Osteocyte (in vitro differentiated cells): Measurements from ENCODE around the gene FAM210A. TPM values are rescaled to one million over a fixed set of nuclear protein-coding genes. Genes with fewer than 3 reads are reported as not detected.

Experiments
- DNase-seq: peaks from one replicate; pipeline ENCODE4 v3.0.0; 2021; ENCODE audit warnings: mixed read lengths; ENCODE audit not compliant: unreplicated experiment; ENCODE audit errors: extremely low spot score
- H3K27ac Mint-ChIP-seq: one replicate; pipeline ENCODE4 v1.8.0; 2021; ENCODE audit warnings: mild to moderate bottlenecking, mixed read lengths; ENCODE audit not compliant: unreplicated experiment
- H3K27me3 Mint-ChIP-seq: one replicate; pipeline ENCODE4 v1.8.0; 2021; ENCODE audit warnings: mixed read lengths; ENCODE audit not compliant: unreplicated experiment
- H3K36me3 Mint-ChIP-seq: one replicate; pipeline ENCODE4 v1.8.0; 2021; ENCODE audit warnings: mixed read lengths; ENCODE audit not compliant: unreplicated experiment
- H3K4me1 Mint-ChIP-seq: one replicate; pipeline ENCODE4 v1.8.0; 2021; ENCODE audit warnings: mixed read lengths; ENCODE audit not compliant: unreplicated experiment
- H3K4me3 Mint-ChIP-seq: one replicate; pipeline ENCODE4 v1.8.0; 2021; ENCODE audit warnings: mild to moderate bottlenecking, moderate library complexity, mixed read lengths; ENCODE audit not compliant: unreplicated experiment
- H3K9me3 Mint-ChIP-seq: one replicate; pipeline ENCODE4 v1.8.0; 2021; ENCODE audit warnings: mixed read lengths; ENCODE audit not compliant: unreplicated experiment
- CTCF ChIP-seq: fragments of 200-600 bp; sonication (generic); IDR thresholded peaks from 2 replicates; pipeline ENCODE4 v1.5.0; 2021; ENCODE audit warnings: antibody characterized with exemption, mild to moderate bottlenecking, moderate library complexity
- total RNA-seq: library from RNA; stranded (reverse); gene quantifications from 2 replicates; pipeline ENCODE4 v1.2.1, GENCODE V29; 2021

Gene FAM210A
- total RNA-seq, 1 donor from 2014 or later: 13.8 TPM

GRCh38 chr18:13720123-13720522, 6.2 kb downstream of the FAM210A start:
- Mint-ChIP-seq H3K4me3 (no peak overlapping the region), H3K4me1 (peaks cover 8% of the 10 kb centered on the region), H3K36me3 (no peaks in the 10 kb centered on the region), H3K27me3 (no peaks in the 10 kb centered on the region), H3K9me3 (no peaks in the 10 kb centered on the region), H3K27ac (no peak overlapping the region)
- DNase-seq: no peak
- no peak for TF ChIP-seq CTCF

GRCh38 chr18:13716916-13717315, 9.4 kb downstream of the FAM210A start:
- no peak for DNase-seq
- no peaks in the 10 kb centered on the region for H3K9me3 Mint-ChIP-seq
- no peak for TF ChIP-seq CTCF
- no peaks in the 10 kb centered on the region for H3K36me3 Mint-ChIP-seq
- H3K27ac Mint-ChIP-seq: no peak overlapping the region
- no peaks in the 10 kb centered on the region for H3K27me3 Mint-ChIP-seq
- H3K4me1 Mint-ChIP-seq: no peaks in the 10 kb centered on the region
- no peak overlapping the region for H3K4me3 Mint-ChIP-seq

- H3K27ac Mint-ChIP-seq: no peak overlapping the region
- H3K27me3 Mint-ChIP-seq: no peaks in the 10 kb centered on the region
- H3K4me1 Mint-ChIP-seq: peaks cover 2% of the 10 kb centered on the region
- TF ChIP-seq CTCF: no peak
- no peak overlapping the region for H3K4me3 Mint-ChIP-seq
- no peaks in the 10 kb centered on the region for H3K9me3 Mint-ChIP-seq
- DNase-seq: no peak
- peaks cover 2% of the 10 kb centered on the region for H3K36me3 Mint-ChIP-seq
Observed at GRCh38 chr18:13715330-13715729, 11.0 kb downstream of the FAM210A start.

- TF ChIP-seq CTCF: no peak
- peaks cover 2% of the 10 kb centered on the region for H3K4me1 Mint-ChIP-seq
- peaks cover 3% of the 10 kb centered on the region for H3K9me3 Mint-ChIP-seq
- H3K4me3 Mint-ChIP-seq: no peak overlapping the region
- H3K27ac Mint-ChIP-seq: no peak overlapping the region
- H3K36me3 Mint-ChIP-seq: peaks cover 2% of the 10 kb centered on the region
- DNase-seq: no peak
- H3K27me3 Mint-ChIP-seq: no peaks in the 10 kb centered on the region
Observed at GRCh38 chr18:13713455-13714055, 12.8 kb downstream of the FAM210A start.

GRCh38 chr18:13712400-13713131, 13.8 kb downstream of the FAM210A start:
- TF ChIP-seq CTCF: no peak
- H3K4me1 Mint-ChIP-seq: peaks cover 2% of the 10 kb centered on the region
- H3K27me3 Mint-ChIP-seq: no peaks in the 10 kb centered on the region
- H3K4me3 Mint-ChIP-seq: no peak overlapping the region
- H3K36me3 Mint-ChIP-seq: peaks cover 2% of the 10 kb centered on the region
- peaks cover 3% of the 10 kb centered on the region for H3K9me3 Mint-ChIP-seq
- DNase-seq: no peak
- H3K27ac Mint-ChIP-seq: no peak overlapping the region
